Astrocyte of the spinal cord (primary cell): ENCODE measurements around the gene TXNIP.
A peak's percentile ranks its signal among the peaks of the same experiment; 100 is the strongest.

ENCODE experiments used
- DNase-seq: peaks from one replicate; pipeline ENCODE4 v3.0.0; 2011; ENCODE audit warnings: low read depth, low spot score
- H3K4me3 ChIP-seq: 2 replicates; pipeline ENCODE4 v1.5.1; 2011; ENCODE audit warnings: low read depth, mild to moderate bottlenecking, low read length, moderate library complexity
- CTCF ChIP-seq: IDR thresholded peaks from 2 replicates; pipeline ENCODE4 v1.5.1; 2012; ENCODE audit warnings: low read depth, mild to moderate bottlenecking, low read length, inconsistent platforms
- in situ Hi-C: cut with HindIII; loops from 2 replicates; pipeline ENCODE4 v1.10.0; 2017; ENCODE audit warnings: low sequenced_read_pairs

The TXNIP gene

GRCh38 chr1:145962157-145963102 lies 33.9 kb downstream of the TXNIP start:
- in situ Hi-C loops: no loop called here

GRCh38 chr1:145961425-145962156 lies 34.8 kb downstream of the TXNIP start:
- no peak for DNase-seq
- no peak for TF ChIP-seq CTCF
- peak overlapping the region; percentile 63 for H3K4me3 ChIP-seq
- in situ Hi-C loops: no loop called here

More at GRCh38 chr1:145962157-145963102, 33.9 kb downstream of the TXNIP start:
- no peak for DNase-seq
- no peak for TF ChIP-seq CTCF
- H3K4me3 ChIP-seq: peak overlapping the region; percentile 63

GRCh38 chr1:145961109-145961424 lies 35.3 kb downstream of the TXNIP start:
- TF ChIP-seq CTCF: no peak
- H3K4me3 ChIP-seq: peak overlapping the region; percentile 63
- no peak for DNase-seq
- in situ Hi-C loops: no loop called here

GRCh38 chr1:145960468-145961108 lies 35.8 kb downstream of the TXNIP start:
- peak; percentile 58 for DNase-seq
- TF ChIP-seq CTCF: peak; percentile 26
- peak overlapping the region; percentile 63 for H3K4me3 ChIP-seq
- in situ Hi-C loops: no loop called here

GRCh38 chr1:145959957-145960467 lies 36.4 kb downstream of the TXNIP start:
- H3K4me3 ChIP-seq: peak overlapping the region; percentile 63
- in situ Hi-C loops: no loop called here
- no peak for DNase-seq
- no peak for TF ChIP-seq CTCF

GRCh38 chr1:145959333-145959732 lies 37.0 kb downstream of the TXNIP start:
- DNase-seq: no peak
- in situ Hi-C loops: no loop called here
- H3K4me3 ChIP-seq: no peak overlapping the region
- TF ChIP-seq CTCF: no peak
